ENCODE results near the gene CYP2U1. TPM values are rescaled to one million over a fixed set of nuclear protein-coding genes. Genes with fewer than 3 reads are reported as not detected.
A peak's percentile ranks its signal among the peaks of the same experiment; 100 is the strongest.

Gene CYP2U1
- total RNA-seq: 10 to 100 TPM; 19.1 to 22.0 TPM
- polyA plus RNA-seq (ENCODE audit: insufficient read length in 2 of 2): 10 to 100 TPM; 12.1 to 12.5 TPM
- long read RNA-seq, donor 1, full-length matches to known transcripts: 3 of 3 reads
- long read RNA-seq, donor 1, partial matches to known transcripts: 0 of 3 reads
- long read RNA-seq, donor 1, other reads (novel, unspliced or antisense): 0 of 3 reads
- long read RNA-seq, donor 2, full-length matches to known transcripts: 2 of 2 reads
- long read RNA-seq, donor 2, partial matches to known transcripts: 0 of 2 reads
- long read RNA-seq, donor 2, other reads (novel, unspliced or antisense): 0 of 2 reads
- long read RNA-seq, donor 3, full-length matches to known transcripts: 2 of 7 reads
- long read RNA-seq, donor 3, partial matches to known transcripts: 5 of 7 reads
- long read RNA-seq, donor 3, other reads (novel, unspliced or antisense): 0 of 7 reads
- long read RNA-seq, donor 4: 0 reads

GRCh38 chr4:107930821-107931774, at the start of gene CYP2U1:
Gene CYP2U1 (plus strand): TSS chr4:107931549. CDS start chr4:107931644, 95 bp downstream.
- no peaks in the 10 kb centered on the region for H3K9me3 ChIP-seq (ENCODE audit: control insufficient read depth, insufficient read depth, low read length)
- peak; percentile 43 to 94 (median 64) for DNase-seq (ENCODE audit: low read depth in 4 of 6, low spot score in 6 of 6)
- H3K27ac ChIP-seq (ENCODE audit: low read depth, low read length): peak within 1 kb of the TSS; percentile 57
- H3K36me3 ChIP-seq (ENCODE audit: control insufficient read depth, insufficient read depth, low read length): no peaks in the 10 kb centered on the region
- WGBS (ENCODE audit: insufficient coverage): under 1% methylated on average over 77 of the region's 78 CpGs
- H3K4me1 ChIP-seq (ENCODE audit: control insufficient read depth, insufficient read depth, low read length): peaks cover 12% of the 10 kb centered on the region
- no peaks in the 10 kb centered on the region for H3K27me3 ChIP-seq (ENCODE audit: control insufficient read depth, insufficient read depth, low read length)
- peak within 1 kb of the TSS; percentile 49 for H3K4me3 ChIP-seq (ENCODE audit: low read depth, low read length)

- DNase-seq (ENCODE audit: low read depth in 4 of 6, low spot score in 6 of 6): no peak
- Histone ChIP-seq H3K4me1 (ENCODE audit: control insufficient read depth, insufficient read depth, low read length) (no peaks in the 10 kb centered on the region), H3K27ac (ENCODE audit: low read depth, low read length) (no peak overlapping the region), H3K4me3 (ENCODE audit: low read depth, low read length) (no peak overlapping the region), H3K36me3 (ENCODE audit: control insufficient read depth, insufficient read depth, low read length) (no peaks in the 10 kb centered on the region), H3K27me3 (ENCODE audit: control insufficient read depth, insufficient read depth, low read length) (no peaks in the 10 kb centered on the region), H3K9me3 (ENCODE audit: control insufficient read depth, insufficient read depth, low read length) (peaks cover 3% of the 10 kb centered on the region)
Measured at GRCh38 chr4:107885865-107886264, 45.5 kb upstream of the CYP2U1 start.

GRCh38 chr4:107888237-107888636, 43.1 kb upstream of the CYP2U1 start:
- no peaks in the 10 kb centered on the region for H3K36me3 ChIP-seq (ENCODE audit: control insufficient read depth, insufficient read depth, low read length)
- no peaks in the 10 kb centered on the region for H3K4me1 ChIP-seq (ENCODE audit: control insufficient read depth, insufficient read depth, low read length)
- no peak for DNase-seq (ENCODE audit: low read depth in 4 of 6, low spot score in 6 of 6)
- no peaks in the 10 kb centered on the region for H3K27me3 ChIP-seq (ENCODE audit: control insufficient read depth, insufficient read depth, low read length)
- peaks cover 3% of the 10 kb centered on the region for H3K9me3 ChIP-seq (ENCODE audit: control insufficient read depth, insufficient read depth, low read length)
- H3K27ac ChIP-seq (ENCODE audit: low read depth, low read length): no peak overlapping the region
- no CpG with 5 or more reads among the region's 2 CpGs for WGBS (ENCODE audit: insufficient coverage)
- no peak overlapping the region for H3K4me3 ChIP-seq (ENCODE audit: low read depth, low read length)

GRCh38 chr4:107890779-107891178, 40.6 kb upstream of the CYP2U1 start:
- DNase-seq (ENCODE audit: low read depth in 4 of 6, low spot score in 6 of 6): no peak
- Histone ChIP-seq H3K36me3 (ENCODE audit: control insufficient read depth, insufficient read depth, low read length) (no peaks in the 10 kb centered on the region), H3K27me3 (ENCODE audit: control insufficient read depth, insufficient read depth, low read length) (no peaks in the 10 kb centered on the region), H3K4me1 (ENCODE audit: control insufficient read depth, insufficient read depth, low read length) (no peaks in the 10 kb centered on the region), H3K9me3 (ENCODE audit: control insufficient read depth, insufficient read depth, low read length) (peaks cover 3% of the 10 kb centered on the region), H3K27ac (ENCODE audit: low read depth, low read length) (no peak overlapping the region), H3K4me3 (ENCODE audit: low read depth, low read length) (no peak overlapping the region)
- whole genome bisulfite sequencing (ENCODE audit: insufficient coverage): 80% methylated on average over 2 of the region's 2 CpGs

- H3K36me3 ChIP-seq (ENCODE audit: control insufficient read depth, insufficient read depth, low read length): no peaks in the 10 kb centered on the region
- no peak for DNase-seq (ENCODE audit: low read depth in 4 of 6, low spot score in 6 of 6)
- H3K4me3 ChIP-seq (ENCODE audit: low read depth, low read length): no peak overlapping the region
- H3K4me1 ChIP-seq (ENCODE audit: control insufficient read depth, insufficient read depth, low read length): no peaks in the 10 kb centered on the region
- H3K9me3 ChIP-seq (ENCODE audit: control insufficient read depth, insufficient read depth, low read length): peaks cover 3% of the 10 kb centered on the region
- no peaks in the 10 kb centered on the region for H3K27me3 ChIP-seq (ENCODE audit: control insufficient read depth, insufficient read depth, low read length)
- H3K27ac ChIP-seq (ENCODE audit: low read depth, low read length): no peak overlapping the region
Measured at GRCh38 chr4:107891299-107891698, 40.0 kb upstream of the CYP2U1 start.

- Histone ChIP-seq H3K36me3 (ENCODE audit: control insufficient read depth, insufficient read depth, low read length) (no peaks in the 10 kb centered on the region), H3K27me3 (ENCODE audit: control insufficient read depth, insufficient read depth, low read length) (no peaks in the 10 kb centered on the region), H3K9me3 (ENCODE audit: control insufficient read depth, insufficient read depth, low read length) (no peaks in the 10 kb centered on the region), H3K4me3 (ENCODE audit: low read depth, low read length) (no peak overlapping the region), H3K4me1 (ENCODE audit: control insufficient read depth, insufficient read depth, low read length) (no peaks in the 10 kb centered on the region), H3K27ac (ENCODE audit: low read depth, low read length) (no peak overlapping the region)
- WGBS (ENCODE audit: insufficient coverage): no CpG with 5 or more reads among the region's 4 CpGs
- no peak for DNase-seq (ENCODE audit: low read depth in 4 of 6, low spot score in 6 of 6)
Measured at GRCh38 chr4:107893171-107894137, 37.9 kb upstream of the CYP2U1 start.

GRCh38 chr4:107894138-107894603, 37.2 kb upstream of the CYP2U1 start:
- WGBS (ENCODE audit: insufficient coverage): 67% methylated on average over 5 of the region's 6 CpGs
- Histone ChIP-seq H3K4me1 (ENCODE audit: control insufficient read depth, insufficient read depth, low read length) (no peaks in the 10 kb centered on the region), H3K9me3 (ENCODE audit: control insufficient read depth, insufficient read depth, low read length) (no peaks in the 10 kb centered on the region), H3K4me3 (ENCODE audit: low read depth, low read length) (no peak overlapping the region), H3K36me3 (ENCODE audit: control insufficient read depth, insufficient read depth, low read length) (no peaks in the 10 kb centered on the region), H3K27me3 (ENCODE audit: control insufficient read depth, insufficient read depth, low read length) (no peaks in the 10 kb centered on the region), H3K27ac (ENCODE audit: low read depth, low read length) (no peak overlapping the region)
- DNase-seq (ENCODE audit: low read depth in 4 of 6, low spot score in 6 of 6): no peak

- H3K4me1 ChIP-seq (ENCODE audit: control insufficient read depth, insufficient read depth, low read length): no peaks in the 10 kb centered on the region
- no peak for DNase-seq (ENCODE audit: low read depth in 4 of 6, low spot score in 6 of 6)
- H3K27me3 ChIP-seq (ENCODE audit: control insufficient read depth, insufficient read depth, low read length): no peaks in the 10 kb centered on the region
- no peak overlapping the region for H3K4me3 ChIP-seq (ENCODE audit: low read depth, low read length)
- no peak overlapping the region for H3K27ac ChIP-seq (ENCODE audit: low read depth, low read length)
- WGBS (ENCODE audit: insufficient coverage): 80% methylated on average over 1 of the region's 2 CpGs
- no peaks in the 10 kb centered on the region for H3K36me3 ChIP-seq (ENCODE audit: control insufficient read depth, insufficient read depth, low read length)
- H3K9me3 ChIP-seq (ENCODE audit: control insufficient read depth, insufficient read depth, low read length): no peaks in the 10 kb centered on the region
Measured at GRCh38 chr4:107896158-107896645, 35.1 kb upstream of the CYP2U1 start.

- no CpG with 5 or more reads among the region's 1 CpG for WGBS (ENCODE audit: insufficient coverage)
- Histone ChIP-seq H3K4me1 (ENCODE audit: control insufficient read depth, insufficient read depth, low read length) (no peaks in the 10 kb centered on the region), H3K36me3 (ENCODE audit: control insufficient read depth, insufficient read depth, low read length) (no peaks in the 10 kb centered on the region), H3K9me3 (ENCODE audit: control insufficient read depth, insufficient read depth, low read length) (no peaks in the 10 kb centered on the region), H3K27me3 (ENCODE audit: control insufficient read depth, insufficient read depth, low read length) (no peaks in the 10 kb centered on the region), H3K4me3 (ENCODE audit: low read depth, low read length) (no peak overlapping the region), H3K27ac (ENCODE audit: low read depth, low read length) (no peak overlapping the region)
- no peak for DNase-seq (ENCODE audit: low read depth in 4 of 6, low spot score in 6 of 6)
Measured at GRCh38 chr4:107896646-107897045, 34.7 kb upstream of the CYP2U1 start.

All from spinal cord (tissue), 10 donors.